ENCODE results near the gene SNTG2.
"Not testable (repeated sequence)": the region's sequence is repeated elsewhere in the genome, so short reads cannot be mapped to it uniquely, and the experiment has no call there.

SNTG2 gene

GRCh38 chr2:1088192-1088860, 137.7 kb downstream of the SNTG2 start:
- H3K4me2 ChIP-seq (ENCODE audit: low read depth, low read length, poor library complexity, severe bottlenecking) = no peak overlapping the region
- H3F3A ChIP-seq (ENCODE audit: low read depth) = no peaks in the 10 kb centered on the region
- no peaks in the 10 kb centered on the region for H3K9me2 ChIP-seq (replicated peaks; ENCODE audit: low read depth, low read length)
- H4K20me1 ChIP-seq (ENCODE audit: insufficient read depth, low read length, poor library complexity, severe bottlenecking) = no peaks in the 10 kb centered on the region
- H2AFZ ChIP-seq (ENCODE audit: low read length) = no peak overlapping the region
- H3K9ac ChIP-seq (ENCODE audit: low read depth, low read length, poor library complexity, severe bottlenecking) = no peak overlapping the region
- TF ChIP-seq CTCF (conservative IDR thresholded peaks at IDR 0.05; ENCODE audit: low read length) (no peak), EZH2phosphoT487 (IDR thresholded peaks at IDR 0.05; ENCODE audit: borderline replicate concordance) (no peak)
- H3K79me2 ChIP-seq (ENCODE audit: insufficient read depth, low read length) = no peaks in the 10 kb centered on the region
- no peaks in the 10 kb centered on the region for H3K4me1 ChIP-seq (ENCODE audit: insufficient read depth, low read length, poor library complexity, severe bottlenecking)
- H3K27me3 ChIP-seq (ENCODE audit: insufficient read depth, low read length, poor library complexity, severe bottlenecking) = no peaks in the 10 kb centered on the region
- no peak overlapping the region for H3K4me3 ChIP-seq (ENCODE audit: low read length, poor library complexity, severe bottlenecking)
- H3K9me3 ChIP-seq (ENCODE audit: insufficient read depth, low read depth, low read length) = no peaks in the 10 kb centered on the region
- H3K36me3 ChIP-seq (ENCODE audit: insufficient read depth, low read length) = no peaks in the 10 kb centered on the region

GRCh38 chr2:1088940-1089339, 138.3 kb downstream of the SNTG2 start:
- Histone ChIP-seq H3K9me2 (replicated peaks; ENCODE audit: low read depth, low read length) (no peaks in the 10 kb centered on the region), H3K27me3 (ENCODE audit: insufficient read depth, low read length, poor library complexity, severe bottlenecking) (no peaks in the 10 kb centered on the region)
- TF ChIP-seq EZH2phosphoT487 (IDR thresholded peaks at IDR 0.05; ENCODE audit: borderline replicate concordance) = no peak
- no peak for TF ChIP-seq CTCF (conservative IDR thresholded peaks at IDR 0.05; ENCODE audit: low read length)

GRCh38 chr2:1091895-1092585, 141.4 kb downstream of the SNTG2 start:
- Histone ChIP-seq H3K4me3 (ENCODE audit: low read length, poor library complexity, severe bottlenecking) (no peak overlapping the region), H2AFZ (ENCODE audit: low read length) (no peak overlapping the region), H3K79me2 (ENCODE audit: insufficient read depth, low read length) (no peaks in the 10 kb centered on the region), H3K4me1 (ENCODE audit: insufficient read depth, low read length, poor library complexity, severe bottlenecking) (no peaks in the 10 kb centered on the region), H3K9ac (ENCODE audit: low read depth, low read length, poor library complexity, severe bottlenecking) (no peak overlapping the region), H3K4me2 (ENCODE audit: low read depth, low read length, poor library complexity, severe bottlenecking) (no peak overlapping the region), H3K27me3 (ENCODE audit: insufficient read depth, low read length, poor library complexity, severe bottlenecking) (no peaks in the 10 kb centered on the region), H3F3A (ENCODE audit: low read depth) (no peaks in the 10 kb centered on the region), H3K9me2 (replicated peaks; ENCODE audit: low read depth, low read length) (no peaks in the 10 kb centered on the region), H3K36me3 (ENCODE audit: insufficient read depth, low read length) (no peaks in the 10 kb centered on the region), H4K20me1 (ENCODE audit: insufficient read depth, low read length, poor library complexity, severe bottlenecking) (no peaks in the 10 kb centered on the region), H3K9me3 (ENCODE audit: insufficient read depth, low read depth, low read length) (no peaks in the 10 kb centered on the region)
- TF ChIP-seq EZH2phosphoT487 (IDR thresholded peaks at IDR 0.05; ENCODE audit: borderline replicate concordance) (no peak), CTCF (conservative IDR thresholded peaks at IDR 0.05; ENCODE audit: low read length) (no peak)

More at GRCh38 chr2:1088940-1089339, 138.3 kb downstream of the SNTG2 start:
- Histone ChIP-seq H3K79me2 (ENCODE audit: insufficient read depth, low read length) (no peaks in the 10 kb centered on the region), H3K4me2 (ENCODE audit: low read depth, low read length, poor library complexity, severe bottlenecking) (no peak overlapping the region), H3K36me3 (ENCODE audit: insufficient read depth, low read length) (no peaks in the 10 kb centered on the region), H3K9ac (ENCODE audit: low read depth, low read length, poor library complexity, severe bottlenecking) (no peak overlapping the region), H2AFZ (ENCODE audit: low read length) (no peak overlapping the region), H3K9me3 (ENCODE audit: insufficient read depth, low read depth, low read length) (no peaks in the 10 kb centered on the region), H3K4me3 (ENCODE audit: low read length, poor library complexity, severe bottlenecking) (no peak overlapping the region), H3F3A (ENCODE audit: low read depth) (no peaks in the 10 kb centered on the region), H4K20me1 (ENCODE audit: insufficient read depth, low read length, poor library complexity, severe bottlenecking) (no peaks in the 10 kb centered on the region), H3K4me1 (ENCODE audit: insufficient read depth, low read length, poor library complexity, severe bottlenecking) (no peaks in the 10 kb centered on the region)

GRCh38 chr2:1093668-1094067, 143.0 kb downstream of the SNTG2 start:
- H3K4me3 ChIP-seq (ENCODE audit: low read length, poor library complexity, severe bottlenecking); H3K9ac ChIP-seq (ENCODE audit: low read depth, low read length, poor library complexity, severe bottlenecking); H3K4me2 ChIP-seq (ENCODE audit: low read depth, low read length, poor library complexity, severe bottlenecking); H4K20me1 ChIP-seq (ENCODE audit: insufficient read depth, low read length, poor library complexity, severe bottlenecking); H3K36me3 ChIP-seq (ENCODE audit: insufficient read depth, low read length); H3K4me1 ChIP-seq (ENCODE audit: insufficient read depth, low read length, poor library complexity, severe bottlenecking); H3K9me3 ChIP-seq (ENCODE audit: insufficient read depth, low read depth, low read length); H3K27me3 ChIP-seq (ENCODE audit: insufficient read depth, low read length, poor library complexity, severe bottlenecking); H3F3A ChIP-seq (ENCODE audit: low read depth); H3K9me2 ChIP-seq (replicated peaks; ENCODE audit: low read depth, low read length); H2AFZ ChIP-seq (ENCODE audit: low read length); H3K79me2 ChIP-seq (ENCODE audit: insufficient read depth, low read length): not testable (repeated sequence)
